ENCODE measurements around the gene APLNR.

The APLNR gene

GRCh38 chr11:57273448-57274058 is 36.5 kb upstream of the APLNR start:
- no peak for DNase-seq
- no peak overlapping the region for H3K56ac ChIP-seq (ENCODE audit: low read length)
- no peaks in the 10 kb centered on the region for H3K27me3 ChIP-seq (ENCODE audit: insufficient read depth, low read length, poor library complexity)
- H2BK5ac ChIP-seq (ENCODE audit: low read length): no peak overlapping the region
- H3K4me1 ChIP-seq (ENCODE audit: control insufficient read depth, low read depth, low read length): no peaks in the 10 kb centered on the region
- no peak overlapping the region for H3K4me3 ChIP-seq (ENCODE audit: low read length)
- H4K5ac ChIP-seq (ENCODE audit: low read length): no peak overlapping the region
- H3K9ac ChIP-seq (ENCODE audit: low read length): no peak overlapping the region
- WGBS (ENCODE audit: extremely low coverage, insufficient coverage, low lambda C conversion rate): no CpG with 5 or more reads among the region's 4 CpGs
- no peaks in the 10 kb centered on the region for H3K79me1 ChIP-seq (ENCODE audit: low read length)
- no peak overlapping the region for H3K4ac ChIP-seq (ENCODE audit: low read depth, low read length)
- no peak overlapping the region for H3K23ac ChIP-seq (ENCODE audit: low read length)
- H3K79me2 ChIP-seq (ENCODE audit: control insufficient read depth, insufficient read depth, low read length): no peaks in the 10 kb centered on the region
- no peak overlapping the region for H3K27ac ChIP-seq (ENCODE audit: low read depth, low read length)
- H3K18ac ChIP-seq (ENCODE audit: low read length): no peak overlapping the region
- no peaks in the 10 kb centered on the region for H3K36me3 ChIP-seq (ENCODE audit: control insufficient read depth, insufficient read depth, low read length)
- H3K4me2 ChIP-seq (ENCODE audit: low read length): no peak overlapping the region
- H4K8ac ChIP-seq (ENCODE audit: low read depth, low read length): no peak overlapping the region
- no peak overlapping the region for H2BK120ac ChIP-seq (ENCODE audit: low read depth, low read length)
- no peak overlapping the region for H2BK15ac ChIP-seq (replicated peaks; ENCODE audit: low read depth)
- H2AK5ac ChIP-seq (ENCODE audit: low read length): no peak overlapping the region

DNA sequence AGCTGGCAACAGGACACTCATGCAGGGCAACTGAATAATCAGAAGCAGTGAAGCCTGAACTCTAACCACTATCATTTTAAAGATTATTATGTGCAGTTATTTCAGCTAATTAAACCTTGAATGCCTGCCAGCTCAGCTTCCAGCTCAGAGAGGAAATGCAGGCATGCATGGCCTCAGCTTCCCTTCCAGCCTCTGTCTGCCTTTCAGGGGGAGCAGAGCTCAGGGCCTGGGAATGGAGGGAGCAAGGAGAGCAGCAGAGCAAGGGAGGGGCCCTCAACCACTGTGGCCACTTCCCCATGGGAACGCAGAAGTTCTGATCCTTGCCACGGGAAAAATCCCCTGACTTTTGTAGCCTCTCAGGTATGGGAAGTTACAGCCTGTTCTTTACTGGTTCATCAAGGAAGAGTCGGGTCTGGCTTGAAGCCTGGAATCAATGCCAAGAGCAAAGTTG is 32.5 kb upstream of the APLNR start:
- WGBS (ENCODE audit: extremely low coverage, insufficient coverage, low lambda C conversion rate): no CpG with 5 or more reads among the region's 3 CpGs
- Histone ChIP-seq H3K79me1 (ENCODE audit: low read length) (no peaks in the 10 kb centered on the region), H2BK5ac (ENCODE audit: low read length) (no peak overlapping the region), H2BK15ac (replicated peaks; ENCODE audit: low read depth) (no peak overlapping the region), H3K4me1 (ENCODE audit: control insufficient read depth, low read depth, low read length) (no peaks in the 10 kb centered on the region), H2BK120ac (ENCODE audit: low read depth, low read length) (no peak overlapping the region), H3K18ac (ENCODE audit: low read length) (no peak overlapping the region), H4K8ac (ENCODE audit: low read depth, low read length) (no peak overlapping the region), H3K4ac (ENCODE audit: low read depth, low read length) (no peak overlapping the region), H3K36me3 (ENCODE audit: control insufficient read depth, insufficient read depth, low read length) (no peaks in the 10 kb centered on the region), H4K5ac (ENCODE audit: low read length) (no peak overlapping the region), H3K79me2 (ENCODE audit: control insufficient read depth, insufficient read depth, low read length) (no peaks in the 10 kb centered on the region), H3K56ac (ENCODE audit: low read length) (no peak overlapping the region), H3K9ac (ENCODE audit: low read length) (no peak overlapping the region), H3K4me2 (ENCODE audit: low read length) (no peak overlapping the region), H2AK5ac (ENCODE audit: low read length) (no peak overlapping the region), H3K23ac (ENCODE audit: low read length) (no peak overlapping the region), H3K27ac (ENCODE audit: low read depth, low read length) (no peak overlapping the region), H3K27me3 (ENCODE audit: insufficient read depth, low read length, poor library complexity) (no peaks in the 10 kb centered on the region), H3K4me3 (ENCODE audit: low read length) (no peak overlapping the region)
- DNase-seq: no peak

GRCh38 chr11:57266157-57266556 is 29.1 kb upstream of the APLNR start:
- no peak overlapping the region for H2BK5ac ChIP-seq (ENCODE audit: low read length)
- H2AK5ac ChIP-seq (ENCODE audit: low read length): no peak overlapping the region
- H3K9ac ChIP-seq (ENCODE audit: low read length): no peak overlapping the region
- H3K4me1 ChIP-seq (ENCODE audit: control insufficient read depth, low read depth, low read length): no peaks in the 10 kb centered on the region
- H3K79me2 ChIP-seq (ENCODE audit: control insufficient read depth, insufficient read depth, low read length): no peaks in the 10 kb centered on the region
- H3K56ac ChIP-seq (ENCODE audit: low read length): no peak overlapping the region
- no peaks in the 10 kb centered on the region for H3K27me3 ChIP-seq (ENCODE audit: insufficient read depth, low read length, poor library complexity)
- H3K4me2 ChIP-seq (ENCODE audit: low read length): no peak overlapping the region
- no peak overlapping the region for H2BK15ac ChIP-seq (replicated peaks; ENCODE audit: low read depth)
- no peak overlapping the region for H3K4me3 ChIP-seq (ENCODE audit: low read length)
- H3K27ac ChIP-seq (ENCODE audit: low read depth, low read length): no peak overlapping the region
- no peaks in the 10 kb centered on the region for H3K79me1 ChIP-seq (ENCODE audit: low read length)
- H3K23ac ChIP-seq (ENCODE audit: low read length): no peak overlapping the region
- peak; percentile 28 for DNase-seq
- H4K8ac ChIP-seq (ENCODE audit: low read depth, low read length): no peak overlapping the region
- H2BK120ac ChIP-seq (ENCODE audit: low read depth, low read length): no peak overlapping the region
- no peak overlapping the region for H3K18ac ChIP-seq (ENCODE audit: low read length)
- H3K4ac ChIP-seq (ENCODE audit: low read depth, low read length): no peak overlapping the region
- no peaks in the 10 kb centered on the region for H3K36me3 ChIP-seq (ENCODE audit: control insufficient read depth, insufficient read depth, low read length)
- no peak overlapping the region for H4K5ac ChIP-seq (ENCODE audit: low read length)

DNA sequence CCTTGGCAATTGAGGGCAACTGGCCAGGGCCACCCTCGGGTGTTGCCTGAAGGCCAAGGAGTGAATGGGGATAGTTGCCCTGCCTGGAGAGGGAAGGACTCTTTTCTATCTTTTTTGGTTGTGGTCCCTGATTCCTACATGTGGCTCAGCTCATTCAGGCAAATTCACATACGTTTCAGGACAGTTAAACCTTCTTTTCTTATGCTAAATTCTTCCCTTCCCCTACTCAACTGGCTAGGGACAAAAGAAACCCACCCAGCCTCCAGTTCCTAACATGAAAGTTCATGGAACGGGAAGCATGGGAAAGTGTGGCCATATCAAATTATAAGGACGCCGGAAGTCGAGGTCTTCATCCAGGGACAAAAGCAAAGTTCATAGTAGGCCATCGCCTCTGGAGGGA is 26.3 kb upstream of the APLNR start:
- H3K4me1 ChIP-seq (ENCODE audit: control insufficient read depth, low read depth, low read length): no peaks in the 10 kb centered on the region
- no peak overlapping the region for H2BK120ac ChIP-seq (ENCODE audit: low read depth, low read length)
- no peaks in the 10 kb centered on the region for H3K79me1 ChIP-seq (ENCODE audit: low read length)
- H3K56ac ChIP-seq (ENCODE audit: low read length): no peak overlapping the region
- no peaks in the 10 kb centered on the region for H3K27me3 ChIP-seq (ENCODE audit: insufficient read depth, low read length, poor library complexity)
- no peak overlapping the region for H3K4me2 ChIP-seq (ENCODE audit: low read length)
- no peak overlapping the region for H3K18ac ChIP-seq (ENCODE audit: low read length)
- no peak overlapping the region for H4K8ac ChIP-seq (ENCODE audit: low read depth, low read length)
- H3K36me3 ChIP-seq (ENCODE audit: control insufficient read depth, insufficient read depth, low read length): no peaks in the 10 kb centered on the region
- no peak overlapping the region for H2BK15ac ChIP-seq (replicated peaks; ENCODE audit: low read depth)
- H3K4ac ChIP-seq (ENCODE audit: low read depth, low read length): no peak overlapping the region
- H2AK5ac ChIP-seq (ENCODE audit: low read length): no peak overlapping the region
- no peak overlapping the region for H2BK5ac ChIP-seq (ENCODE audit: low read length)
- H3K4me3 ChIP-seq (ENCODE audit: low read length): no peak overlapping the region
- no peaks in the 10 kb centered on the region for H3K79me2 ChIP-seq (ENCODE audit: control insufficient read depth, insufficient read depth, low read length)
- no peak overlapping the region for H4K5ac ChIP-seq (ENCODE audit: low read length)
- H3K23ac ChIP-seq (ENCODE audit: low read length): no peak overlapping the region
- no CpG with 5 or more reads among the region's 7 CpGs for WGBS (ENCODE audit: extremely low coverage, insufficient coverage, low lambda C conversion rate)
- no peak overlapping the region for H3K27ac ChIP-seq (ENCODE audit: low read depth, low read length)
- no peak for DNase-seq
- H3K9ac ChIP-seq (ENCODE audit: low read length): no peak overlapping the region

GRCh38 chr11:57262157-57262556 is 25.1 kb upstream of the APLNR start:
- H3K27me3 ChIP-seq (ENCODE audit: insufficient read depth, low read length, poor library complexity): no peaks in the 10 kb centered on the region
- H3K4me3 ChIP-seq (ENCODE audit: low read length): no peak overlapping the region
- no peak overlapping the region for H4K5ac ChIP-seq (ENCODE audit: low read length)
- no peak overlapping the region for H2BK15ac ChIP-seq (replicated peaks; ENCODE audit: low read depth)
- H3K79me2 ChIP-seq (ENCODE audit: control insufficient read depth, insufficient read depth, low read length): no peaks in the 10 kb centered on the region
- H3K9ac ChIP-seq (ENCODE audit: low read length): no peak overlapping the region
- H3K79me1 ChIP-seq (ENCODE audit: low read length): no peaks in the 10 kb centered on the region
- WGBS (ENCODE audit: extremely low coverage, insufficient coverage, low lambda C conversion rate): no CpG with 5 or more reads among the region's 4 CpGs
- H2AK5ac ChIP-seq (ENCODE audit: low read length): no peak overlapping the region
- no peaks in the 10 kb centered on the region for H3K4me1 ChIP-seq (ENCODE audit: control insufficient read depth, low read depth, low read length)
- H3K27ac ChIP-seq (ENCODE audit: low read depth, low read length): no peak overlapping the region
- no peak overlapping the region for H3K4ac ChIP-seq (ENCODE audit: low read depth, low read length)
- no peak overlapping the region for H4K8ac ChIP-seq (ENCODE audit: low read depth, low read length)
- no peak overlapping the region for H3K56ac ChIP-seq (ENCODE audit: low read length)
- no peak overlapping the region for H3K4me2 ChIP-seq (ENCODE audit: low read length)
- DNase-seq: no peak
- no peak overlapping the region for H3K18ac ChIP-seq (ENCODE audit: low read length)
- H3K23ac ChIP-seq (ENCODE audit: low read length): no peak overlapping the region
- H2BK120ac ChIP-seq (ENCODE audit: low read depth, low read length): no peak overlapping the region
- no peaks in the 10 kb centered on the region for H3K36me3 ChIP-seq (ENCODE audit: control insufficient read depth, insufficient read depth, low read length)
- no peak overlapping the region for H2BK5ac ChIP-seq (ENCODE audit: low read length)

Measured in mesendoderm (in vitro differentiated cells).